ENCODE results near the gene ABCC4. TPM values are rescaled to one million over a fixed set of nuclear protein-coding genes. Genes with fewer than 3 reads are reported as not detected.

Gene ABCC4
- total and polyA plus RNA-seq, 9 of the 15 experiments (the other 6 are each of a cell fraction or from before 2014, with no cell fraction given): 9.4 to 46.1 (median 25.4) TPM

- in situ Hi-C loops (cut with MboI) (no loop called here), intact Hi-C loops (cut with micrococcal nuclease) (no loop called here)
- no peak overlapping the region for H3K27ac ChIP-seq (ENCODE audit: extremely low read depth, low read depth, low read length)
- FAIRE-seq (no peak), DNase-seq (ENCODE audit: extremely low read depth in 1 of 4, low spot score in 3 of 4) (no peak), ATAC-seq (no peak)
- H3K4me2 ChIP-seq (ENCODE audit: insufficient read depth, low read length): no peak overlapping the region
- H3K9me1 ChIP-seq (ENCODE audit: control insufficient read depth, insufficient read depth, low read length): no peaks in the 10 kb centered on the region
- POLR2A ChIA-PET: interaction anchor here (0.6 kb wide), 1 partner anchor 10 kb away, joined by 4 read pairs; no protein-coding TSS in a partner anchor
- no peaks in the 10 kb centered on the region; a peak in 2 of 5 replicates for H3K27me3 ChIP-seq (ENCODE audit: control insufficient read depth in 2 of 2, insufficient read depth in 2 of 2, low read length in 2 of 2)
- TF ChIP-seq HDAC3 (IDR thresholded peaks at IDR 0.05; ENCODE audit: borderline replicate concordance, partially characterized antibody) (no peak), NR2C1 (IDR thresholded peaks at IDR 0.05) (no peak), NR2C1 (tag; IDR thresholded peaks at IDR 0.05) (no peak), SMARCA5 (IDR thresholded peaks at IDR 0.05) (no peak), FOXM1 (IDR thresholded peaks at IDR 0.05; ENCODE audit: low read depth) (no peak), FOXM1 (CRISPR knock-in tag; IDR thresholded peaks at IDR 0.05; ENCODE audit: low read depth) (no peak), NRF1 (conservative IDR thresholded peaks at IDR 0.05 in 1 of 2, IDR thresholded peaks at IDR 0.05 in 1 of 2) (no peak), TBP (optimal IDR thresholded peaks at IDR 0.05; ENCODE audit: low read depth, low read length) (no peak), SMARCB1 (IDR thresholded peaks at IDR 0.05; ENCODE audit: insufficient read length, low read depth) (no peak), TAF9B (IDR thresholded peaks at IDR 0.05; ENCODE audit: partially characterized antibody) (no peak), ZNF282 (CRISPR knock-in tag; IDR thresholded peaks at IDR 0.05) (no peak), E2F5 (CRISPR knock-in tag; IDR thresholded peaks at IDR 0.05) (no peak), POLR2A (conservative IDR thresholded peaks at IDR 0.05) (no peak), PHF21A (IDR thresholded peaks at IDR 0.05; ENCODE audit: borderline replicate concordance, low read depth) (no peak), SIN3A (IDR thresholded peaks at IDR 0.05; ENCODE audit: borderline replicate concordance in 2 of 2, control insufficient read depth in 1 of 2, low read depth in 2 of 2, low read length in 2 of 2) (no peak), DNMT1 (IDR thresholded peaks at IDR 0.05) (no peak), GTF3C2 (IDR thresholded peaks at IDR 0.05; ENCODE audit: borderline replicate concordance, extremely low read depth, insufficient read length) (no peak), ZNF253 (CRISPR knock-in tag; conservative IDR thresholded peaks at IDR 0.05) (no peak), WHSC1 (IDR thresholded peaks at IDR 0.05; ENCODE audit: low read length) (no peak), ZNF717 (CRISPR knock-in tag; IDR thresholded peaks at IDR 0.05) (no peak)
- 0% methylated on average over 3 of the region's 3 CpGs for WGBS (ENCODE audit: insufficient coverage, low coverage, missing lambda C conversion rate)
- no peaks in the 10 kb centered on the region for H3K9me3 ChIP-seq (replicated peaks; ENCODE audit: control insufficient read depth, insufficient read depth, low read depth, low read length)
- no peaks in the 10 kb centered on the region for H3K4me1 ChIP-seq (replicated peaks in 1 of 2; ENCODE audit: control insufficient read depth in 2 of 2, insufficient read depth in 2 of 2, low read length in 2 of 2)
- H3K36me3 ChIP-seq (ENCODE audit: control insufficient read depth, insufficient read depth, low read length): no peaks in the 10 kb centered on the region
- H3K9ac ChIP-seq (ENCODE audit: insufficient read depth in 1 of 2, low read depth in 2 of 2, low read length in 2 of 2): no peak overlapping the region
- BruUV-seq (replicated peaks): no TSS peak
- no peaks in the 10 kb centered on the region for H4K20me1 ChIP-seq (replicated peaks; ENCODE audit: control insufficient read depth, insufficient read depth, low read length)
- CTCF ChIA-PET (ENCODE audit: low intra/inter-chr PET ratio): no interaction called here
- no peak overlapping the region for H3K4me3 ChIP-seq
- no peaks in the 10 kb centered on the region for H3K79me2 ChIP-seq (ENCODE audit: control insufficient read depth, insufficient read depth, low read length)
- H2AFZ ChIP-seq (ENCODE audit: low read depth, low read length): no peak overlapping the region
These were observed 306.7 kb downstream of the ABCC4 start for GRCh38 chr13:94994506-94994905.

All from K562 (cell line).